Measurements from ENCODE around the gene ELOVL5.

The ELOVL5 gene

GRCh38 chr6:53282741-53283140 lies 66.0 kb downstream of the ELOVL5 start:
- Histone ChIP-seq H2AFZ (ENCODE audit: low read depth, low read length, severe bottlenecking) (no peak overlapping the region), H3K4me2 (ENCODE audit: low read depth, low read length, poor library complexity, severe bottlenecking) (no peak overlapping the region), H3K36me3 (ENCODE audit: low read length) (peaks cover 10% of the 10 kb centered on the region; the same call in 1 of the 2 replicates), H3K9ac (ENCODE audit: low read length) (no peak overlapping the region), H3K79me2 (ENCODE audit: insufficient read depth, low read length) (peaks cover 34% of the 10 kb centered on the region; the same call in 1 of the 2 replicates), H3K9me2 (replicated peaks; ENCODE audit: insufficient read depth, low read length) (no peaks in the 10 kb centered on the region), H3K27me3 (ENCODE audit: low read length) (no peaks in the 10 kb centered on the region), H3F3A (ENCODE audit: insufficient read depth) (no peaks in the 10 kb centered on the region; the same call in 1 of the 2 replicates), H3K9me3 (ENCODE audit: insufficient read depth, low read length) (no peaks in the 10 kb centered on the region), H3K27ac (ENCODE audit: low read depth, low read length) (no peak overlapping the region), H3K4me3 (ENCODE audit: insufficient read depth, low read length, poor library complexity, severe bottlenecking) (no peak overlapping the region), H4K20me1 (ENCODE audit: low read depth, low read length) (no peaks in the 10 kb centered on the region)
- TF ChIP-seq CTCF (IDR thresholded peaks at IDR 0.05; ENCODE audit: insufficient read depth, low read length, poor library complexity, severe bottlenecking) (no peak), EZH2phosphoT487 (conservative IDR thresholded peaks at IDR 0.05; ENCODE audit: low read length) (no peak)

GRCh38 chr6:53282234-53282633 lies 66.5 kb downstream of the ELOVL5 start:
- no peak overlapping the region for H3K27ac ChIP-seq (ENCODE audit: low read depth, low read length)

GRCh38 chr6:53281518-53282215 lies 67.1 kb downstream of the ELOVL5 start:
- Histone ChIP-seq H4K20me1 (ENCODE audit: low read depth, low read length) (no peaks in the 10 kb centered on the region), H3K9me3 (ENCODE audit: insufficient read depth, low read length) (no peaks in the 10 kb centered on the region), H3K27ac (ENCODE audit: low read depth, low read length) (no peak overlapping the region), H2AFZ (ENCODE audit: low read depth, low read length, severe bottlenecking) (no peak overlapping the region), H3K9me2 (replicated peaks; ENCODE audit: insufficient read depth, low read length) (no peaks in the 10 kb centered on the region), H3F3A (ENCODE audit: insufficient read depth) (no peaks in the 10 kb centered on the region; the same call in 1 of the 2 replicates), H3K9ac (ENCODE audit: low read length) (no peak overlapping the region), H3K4me2 (ENCODE audit: low read depth, low read length, poor library complexity, severe bottlenecking) (no peak overlapping the region), H3K27me3 (ENCODE audit: low read length) (no peaks in the 10 kb centered on the region), H3K79me2 (ENCODE audit: insufficient read depth, low read length) (peaks cover 27% of the 10 kb centered on the region; the same call in 1 of the 2 replicates), H3K36me3 (ENCODE audit: low read length) (peaks cover 6% of the 10 kb centered on the region; the same call in 1 of the 2 replicates), H3K4me3 (ENCODE audit: insufficient read depth, low read length, poor library complexity, severe bottlenecking) (no peak overlapping the region)
- no peak for TF ChIP-seq CTCF (IDR thresholded peaks at IDR 0.05; ENCODE audit: insufficient read depth, low read length, poor library complexity, severe bottlenecking)
- TF ChIP-seq EZH2phosphoT487 (conservative IDR thresholded peaks at IDR 0.05; ENCODE audit: low read length): no peak

More at GRCh38 chr6:53282234-53282633, 66.5 kb downstream of the ELOVL5 start:
- no peak overlapping the region for H3K4me2 ChIP-seq (ENCODE audit: low read depth, low read length, poor library complexity, severe bottlenecking)
- H3K9ac ChIP-seq (ENCODE audit: low read length): no peak overlapping the region
- no peak for TF ChIP-seq CTCF (IDR thresholded peaks at IDR 0.05; ENCODE audit: insufficient read depth, low read length, poor library complexity, severe bottlenecking)
- TF ChIP-seq EZH2phosphoT487 (conservative IDR thresholded peaks at IDR 0.05; ENCODE audit: low read length): no peak
- peaks cover 29% of the 10 kb centered on the region; the same call in 1 of the 2 replicates for H3K79me2 ChIP-seq (ENCODE audit: insufficient read depth, low read length)
- no peaks in the 10 kb centered on the region for H3K9me2 ChIP-seq (replicated peaks; ENCODE audit: insufficient read depth, low read length)
- no peaks in the 10 kb centered on the region for H4K20me1 ChIP-seq (ENCODE audit: low read depth, low read length)
- H3K4me3 ChIP-seq (ENCODE audit: insufficient read depth, low read length, poor library complexity, severe bottlenecking): no peak overlapping the region
- H3K9me3 ChIP-seq (ENCODE audit: insufficient read depth, low read length): no peaks in the 10 kb centered on the region
- no peaks in the 10 kb centered on the region for H3K27me3 ChIP-seq (ENCODE audit: low read length)
- no peak overlapping the region for H2AFZ ChIP-seq (ENCODE audit: low read depth, low read length, severe bottlenecking)
- H3F3A ChIP-seq (ENCODE audit: insufficient read depth): no peaks in the 10 kb centered on the region; the same call in 1 of the 2 replicates
- H3K36me3 ChIP-seq (ENCODE audit: low read length): peaks cover 9% of the 10 kb centered on the region; the same call in 1 of the 2 replicates

Data from SU-DHL-6 (cell line).